Kidney (tissue), 14 donors: Measurements from ENCODE around the gene HERC4. TPM values are rescaled to one million over a fixed set of nuclear protein-coding genes. Genes with fewer than 3 reads are reported as not detected.

Source experiments
- DNase-seq, 5 donors: peaks; one replicate each; pipeline ENCODE4 v3.0.0-alpha.2; 2013 to 2020
- FAIRE-seq: peaks from 2 replicates; lab custom pipeline; 2012; peaks lifted over from hg19 to GRCh38; lab: Jason Lieb, UNC
- H3K27ac ChIP-seq, 2 donors: one replicate each; pipeline ENCODE4 v1.7.0; 2013; ENCODE audit warnings: low read depth in 2 of 2, low read length in 2 of 2, inconsistent platforms in 1 of 2
- H3K27me3 ChIP-seq: one replicate; pipeline ENCODE4 v1.7.1; 2013; ENCODE audit warnings: low read length, inconsistent platforms; ENCODE audit not compliant: control insufficient read depth, insufficient read depth
- H3K36me3 ChIP-seq, 3 donors: one replicate each; pipeline versions ENCODE4 v1.7.0 to v1.7.1; 2013; ENCODE audit warnings: low read length in 3 of 3, control low read depth in 1 of 3, inconsistent platforms in 1 of 3; ENCODE audit not compliant: insufficient read depth in 3 of 3, control insufficient read depth in 2 of 3
- H3K4me1 ChIP-seq, 3 donors: one replicate each; pipeline versions ENCODE4 v1.7.0 to v1.7.1; 2013; ENCODE audit warnings: low read length in 3 of 3, inconsistent platforms in 1 of 3, low read depth in 1 of 3; ENCODE audit not compliant: control insufficient read depth in 2 of 3, insufficient read depth in 2 of 3
- H3K4me3 ChIP-seq, 3 donors: one replicate each; pipeline versions ENCODE4 v1.7.0 to v1.8.1; 2013; ENCODE audit warnings: low read length in 3 of 3, control low read depth in 1 of 3, inconsistent platforms in 1 of 3
- H3K9ac ChIP-seq, 3 donors: one replicate each; pipeline versions ENCODE4 v1.7.0 to v1.7.1; 2013; ENCODE audit warnings: low read length in 3 of 3, control low read depth in 1 of 3, inconsistent platforms in 1 of 3
- H3K9me3 ChIP-seq, 3 donors: one replicate each; pipeline versions ENCODE4 v1.7.0 to v1.7.1; 2013; ENCODE audit warnings: low read length in 3 of 3, control low read depth in 1 of 3, inconsistent platforms in 1 of 3; ENCODE audit not compliant: control insufficient read depth in 2 of 3, insufficient read depth in 1 of 3
- CTCF ChIP-seq: IDR thresholded peaks from 3 replicates; pipeline ENCODE4 v1.5.1; 2012; ENCODE audit warnings: mild to moderate bottlenecking, moderate library complexity, borderline replicate concordance; ENCODE audit not compliant: insufficient read depth; ENCODE audit errors: extremely low read depth
- intact Hi-C: fragments of 100-400 bp; cut with DNase I; formaldehyde crosslinking; loops from one replicate; pipeline ENCODE4 v1.11.1; 2022
- polyA plus RNA-seq: library from polyadenylated mRNA; stranded (reverse); fragments of 350-450 nt; fragmentation: Illumina TruSeq; extraction: RNeasy Lipid Tissue Mini Kit (QIAGEN cat#74804); gene quantifications from one replicate; pipeline ENCODE4 v1.2.3, GENCODE V29; 2014; ENCODE audit warnings: low read depth, low replicate concordance; ENCODE audit not compliant: insufficient read depth
- total RNA-seq: library from RNA; stranded (reverse); fragmentation: NEBNext Ultra II Directional; extraction: Animal tissue kit (Norgen Biotek cat#: 25700); gene quantifications from one replicate; pipeline ENCODE4 v1.2.1, GENCODE V29; 2021
- donor health status: control.
- donor health status: control.
- donor health status: control.
- donor health status: control.
- donor health status: control.
- donor health status: DM: yes; HTN: yes; CAD: no.
- donor health status: Normal renal cell carcinoma (clear cell type).

HERC4 gene
- total and polyA plus RNA-seq, 2 donors from 2014 or later = 13.3 to 47.1 TPM

- H3K9me3 ChIP-seq = no peaks in the 10 kb centered on the region
- FAIRE-seq = no peak
- no peaks in the 10 kb centered on the region for H3K36me3 ChIP-seq
- H3K4me3 ChIP-seq = no peak overlapping the region
- no peaks in the 10 kb centered on the region for H3K27me3 ChIP-seq
- no peak for TF ChIP-seq CTCF
- intact Hi-C loops = no loop called here
- H3K27ac ChIP-seq = no peak overlapping the region
- H3K4me1 ChIP-seq = no peaks in the 10 kb centered on the region
- no peak overlapping the region for H3K9ac ChIP-seq
- DNase-seq = no peak
Measured at GRCh38 chr10:68108653-68109052, 33.6 kb upstream of the HERC4 start.

DNA sequence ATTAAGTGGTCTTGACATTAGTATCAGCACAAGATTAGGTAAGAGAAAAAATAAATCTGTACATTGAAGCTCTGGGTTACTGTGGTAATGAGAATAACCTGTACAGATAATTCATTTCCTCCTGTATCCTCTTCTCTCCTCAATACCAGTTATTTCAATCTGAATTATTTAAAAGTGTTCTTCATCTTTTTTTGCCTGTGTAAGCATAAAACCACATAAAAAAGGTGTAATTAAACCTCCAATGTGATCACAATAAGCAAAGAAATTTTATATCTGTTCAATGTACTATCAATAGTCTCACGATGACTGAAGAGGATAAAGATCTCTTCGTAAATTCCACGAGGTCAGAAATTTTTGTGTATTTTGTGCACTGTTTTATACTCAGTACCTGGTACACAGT, 33.0 kb upstream of the HERC4 start:
- no peak for DNase-seq
- Histone ChIP-seq H3K27ac (no peak overlapping the region), H3K36me3 (no peaks in the 10 kb centered on the region), H3K9ac (no peak overlapping the region), H3K4me1 (no peaks in the 10 kb centered on the region), H3K4me3 (no peak overlapping the region), H3K27me3 (no peaks in the 10 kb centered on the region), H3K9me3 (no peaks in the 10 kb centered on the region)
- intact Hi-C loops = no loop called here
- no peak for TF ChIP-seq CTCF
- no peak for FAIRE-seq

DNA sequence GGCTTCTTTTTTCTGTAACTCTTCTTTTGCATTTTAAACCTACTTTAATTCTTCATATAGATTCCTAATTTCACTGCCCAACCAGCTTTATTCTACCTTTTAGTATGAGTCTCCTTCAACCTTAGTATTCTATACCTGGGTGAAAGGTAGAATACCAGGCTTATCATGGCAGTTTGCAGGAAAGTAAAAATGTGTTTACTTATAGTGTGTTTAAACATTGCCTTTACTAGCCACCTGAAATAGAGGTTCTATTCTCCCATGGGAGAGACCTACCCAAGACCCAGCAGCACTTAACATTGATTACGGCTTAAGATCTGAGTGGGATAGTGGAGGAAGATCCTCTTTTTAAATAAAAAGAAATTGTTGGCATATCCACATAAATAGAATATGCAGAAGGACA, 32.6 kb upstream of the HERC4 start:
- TF ChIP-seq CTCF = no peak
- DNase-seq = no peak
- intact Hi-C loops = no loop called here
- Histone ChIP-seq H3K4me3 (no peak overlapping the region), H3K27ac (no peak overlapping the region), H3K27me3 (no peaks in the 10 kb centered on the region), H3K36me3 (no peaks in the 10 kb centered on the region), H3K9me3 (no peaks in the 10 kb centered on the region), H3K4me1 (no peaks in the 10 kb centered on the region), H3K9ac (no peak overlapping the region)
- no peak for FAIRE-seq

DNA sequence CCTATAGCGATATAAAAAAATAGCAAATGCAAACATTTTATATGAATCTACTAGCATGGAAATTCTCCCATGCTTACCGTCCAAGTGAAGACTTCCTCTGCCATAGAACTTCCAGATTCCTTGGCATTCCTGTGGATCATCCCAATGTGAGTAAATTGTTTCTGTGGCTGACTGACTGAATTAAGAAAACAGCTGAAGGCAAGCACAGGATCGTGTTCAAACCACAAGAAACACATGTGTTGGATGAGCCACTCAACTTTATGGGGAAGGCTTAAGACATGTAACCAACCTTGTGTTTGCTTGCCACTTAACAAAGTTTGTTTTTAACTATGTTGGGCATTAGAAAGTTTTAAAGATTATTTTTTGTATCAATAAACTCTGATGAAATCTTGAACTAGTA, 31.6 kb upstream of the HERC4 start:
- FAIRE-seq (no peak), DNase-seq (no peak)
- intact Hi-C loops = no loop called here
- no peak for TF ChIP-seq CTCF
- Histone ChIP-seq H3K9ac (no peak overlapping the region), H3K4me1 (no peaks in the 10 kb centered on the region), H3K36me3 (no peaks in the 10 kb centered on the region), H3K4me3 (no peak overlapping the region), H3K27me3 (no peaks in the 10 kb centered on the region), H3K27ac (no peak overlapping the region), H3K9me3 (no peaks in the 10 kb centered on the region)
